Tibial nerve (tissue), 4 donors: Measurements from ENCODE around the gene CACNA1H.

ENCODE experiments used
- CTCF ChIP-seq, 5 experiments: fragments of 200-600 bp in 3 of 5; fragments of 450-650 bp in 2 of 5; sonication (generic) in 3 of 5; IDR thresholded peaks; one replicate each; pipeline ENCODE4 v1.5.1; 2016 to 2019; ENCODE audit warnings: antibody characterized with exemption in 5 of 5, mild to moderate bottlenecking in 3 of 5, moderate library complexity in 2 of 5
- EP300 ChIP-seq, 2 donors: sonication (generic); formaldehyde crosslinking; IDR thresholded peaks; one replicate each; pipeline ENCODE4 v1.6.1; 2017; ENCODE audit warnings: antibody characterized with exemption in 2 of 2, mild to moderate bottlenecking in 1 of 2
- POLR2A ChIP-seq, 2 donors: fragments of 450-650 bp; IDR thresholded peaks; one replicate each; pipeline ENCODE4 v1.6.1; 2017; ENCODE audit warnings: antibody characterized with exemption in 2 of 2, mild to moderate bottlenecking in 2 of 2, moderate library complexity in 2 of 2

GRCh38 chr16:1124795-1125194, 28.1 kb upstream of the CACNA1H start:
- TF ChIP-seq CTCF (IDR thresholded peaks at IDR 0.05) (no peak), POLR2A (IDR thresholded peaks at IDR 0.05) (no peak), EP300 (IDR thresholded peaks at IDR 0.05) (no peak)
